Fibroblast of lung (primary cell): Measurements from ENCODE around the gene RFK. TPM values are rescaled to one million over a fixed set of nuclear protein-coding genes. Genes with fewer than 3 reads are reported as not detected.
"Not testable (repeated sequence)": the region's sequence is repeated elsewhere in the genome, so short reads cannot be mapped to it uniquely, and the experiment has no call there.

Experiments used
- DNase-seq, 2 donors: peaks; one replicate each; pipeline versions ENCODE4 v3.0.0 to v3.0.0-alpha.2; 2010; ENCODE audit warnings: low read depth in 2 of 2
- H2AFZ ChIP-seq: 2 replicates; pipeline ENCODE4 v1.5.1; 2012; ENCODE audit warnings: low read length, control low read depth, inconsistent platforms
- H3K27ac ChIP-seq: 2 replicates; pipeline ENCODE4 v1.5.1; 2011; ENCODE audit warnings: low read length, control low read depth; ENCODE audit not compliant: insufficient read depth
- H3K27me3 ChIP-seq: 2 replicates; pipeline ENCODE4 v1.5.1; 2011; ENCODE audit warnings: mild to moderate bottlenecking, low read length; ENCODE audit not compliant: control insufficient read depth, insufficient read depth
- H3K36me3 ChIP-seq: 2 replicates; pipeline ENCODE4 v1.5.1; 2011; ENCODE audit warnings: low read length; ENCODE audit not compliant: control insufficient read depth, insufficient read depth
- H3K4me1 ChIP-seq: 2 replicates; pipeline ENCODE4 v1.5.1; 2011; ENCODE audit warnings: low read length; ENCODE audit not compliant: control insufficient read depth, insufficient read depth; ENCODE audit errors: extremely low read depth
- H3K4me2 ChIP-seq: 2 replicates; pipeline ENCODE4 v1.5.1; 2011; ENCODE audit warnings: low read length, control low read depth; ENCODE audit not compliant: insufficient read depth; ENCODE audit errors: extremely low read depth
- H3K4me3 ChIP-seq, 4 experiments: fragments of 200-600 bp in 1 of 4; sonication (generic) in 1 of 4; replicated peaks in 1 of 4; 2 replicates each; pipeline ENCODE4 v1.5.1; 2011 to 2016; ENCODE audit warnings: low read length in 4 of 4, low read depth in 3 of 4, mild to moderate bottlenecking in 3 of 4, control low read depth in 2 of 4, inconsistent platforms in 1 of 4, mixed read lengths in 1 of 4; ENCODE audit not compliant: insufficient read depth in 1 of 4; ENCODE audit errors: control extremely low read depth in 1 of 4
- H3K79me2 ChIP-seq: 2 replicates; pipeline ENCODE4 v1.5.1; 2012; ENCODE audit warnings: mild to moderate bottlenecking, low read length, inconsistent platforms; ENCODE audit not compliant: control insufficient read depth, insufficient read depth
- H3K9ac ChIP-seq: 2 replicates; pipeline ENCODE4 v1.5.1; 2011; ENCODE audit warnings: mild to moderate bottlenecking, low read length, control low read depth; ENCODE audit not compliant: insufficient read depth
- H3K9me3 ChIP-seq: 2 replicates; pipeline ENCODE4 v1.5.1; 2012; ENCODE audit warnings: low read depth, low read length; ENCODE audit not compliant: control insufficient read depth, insufficient read depth
- H4K20me1 ChIP-seq: 2 replicates; pipeline ENCODE4 v1.5.1; 2011; ENCODE audit warnings: low read length; ENCODE audit not compliant: control insufficient read depth, insufficient read depth; ENCODE audit errors: extremely low read depth
- CTCF ChIP-seq, 2 donors: IDR thresholded peaks in 1 of 2; conservative IDR thresholded peaks in 1 of 2; 1 replicate in 1 of 2; 2 replicates in 1 of 2; pipeline ENCODE4 v1.5.1; 2011 to 2012; ENCODE audit warnings: low read length in 2 of 2, control low read depth in 1 of 2, inconsistent platforms in 1 of 2, low read depth in 1 of 2, mild to moderate bottlenecking in 1 of 2
- EZH2 ChIP-seq: IDR thresholded peaks from 2 replicates; pipeline ENCODE4 v1.5.1; 2012; ENCODE audit warnings: low read length, control low read depth, mild to moderate bottlenecking; ENCODE audit errors: missing control alignments
- polyA plus RNA-seq, 2 donors: library from polyadenylated mRNA; depleted of rRNA in 1 of 2; stranded (reverse) in 1 of 2; unstranded in 1 of 2; fragments of >200 nt; gene quantifications; 2 replicates each; pipeline ENCODE4 v1.2.1, GENCODE V29; 2011 to 2012; ENCODE audit warnings: missing spikeins in 1 of 2
- total RNA-seq: library from RNA; depleted of rRNA; stranded (reverse); fragments of >200 nt; gene quantifications from 2 replicates; pipeline ENCODE4 v1.2.1, GENCODE V29; 2014

Gene RFK
- total and polyA plus RNA-seq, 2 donors (not counting 1 experiment from before 2014, with no cell fraction given): 22.8 to 27.5 TPM

DNA sequence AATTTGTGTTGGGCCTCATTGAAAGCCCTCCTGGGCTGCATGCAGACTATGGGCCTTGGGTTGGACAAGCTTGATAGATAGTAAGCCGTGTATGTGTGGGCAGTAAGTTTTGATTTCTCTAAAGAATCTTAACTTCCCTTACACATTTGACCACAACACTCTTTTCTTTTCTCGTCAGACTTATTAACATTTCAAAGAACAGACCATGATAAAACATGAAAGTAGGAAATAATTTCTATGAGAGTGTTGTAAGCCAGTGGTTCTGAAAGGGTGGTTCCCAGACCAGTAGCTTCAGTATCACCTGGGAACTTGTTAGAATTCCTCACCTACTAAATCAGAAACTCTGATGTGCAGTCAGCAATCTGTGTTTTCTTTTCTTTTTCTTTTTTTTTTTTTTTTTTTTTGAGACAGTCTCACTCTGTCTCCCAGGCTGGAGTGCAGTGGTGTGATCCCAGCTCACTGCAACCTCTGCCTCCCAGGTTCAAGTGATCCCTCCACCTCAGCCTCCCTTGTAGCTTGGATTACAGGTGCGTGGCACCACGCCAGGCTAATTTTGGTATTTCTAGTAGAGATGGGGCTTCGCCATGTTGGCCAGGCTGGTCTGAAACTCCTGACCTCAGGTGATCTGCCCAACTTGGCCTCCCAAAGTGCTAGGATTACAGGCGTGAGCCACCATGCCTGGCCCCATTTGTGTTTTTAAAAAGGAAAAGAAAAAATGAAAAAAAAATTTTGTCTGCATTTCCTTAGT is 44.8 kb upstream of the RFK start:
- H3K79me2 ChIP-seq: no peaks in the 10 kb centered on the region
- no peaks in the 10 kb centered on the region for H3K36me3 ChIP-seq
- no peaks in the 10 kb centered on the region for H4K20me1 ChIP-seq
- no peak overlapping the region for H3K27ac ChIP-seq
- no peak overlapping the region for H3K9ac ChIP-seq
- H2AFZ ChIP-seq: no peak overlapping the region
- DNase-seq: peak in 1 of 2 donors; percentile 64
- no peaks in the 10 kb centered on the region for H3K27me3 ChIP-seq
- H3K4me1 ChIP-seq: no peaks in the 10 kb centered on the region
- no peak overlapping the region for H3K4me2 ChIP-seq
- TF ChIP-seq CTCF (conservative IDR thresholded peaks at IDR 0.05 in 1 of 2, IDR thresholded peaks at IDR 0.05 in 1 of 2; ENCODE audit: low read depth in 1 of 2, low read length in 2 of 2) (no peak), EZH2 (no peak)
- no peaks in the 10 kb centered on the region for H3K9me3 ChIP-seq
- no peak overlapping the region for H3K4me3 ChIP-seq

DNA sequence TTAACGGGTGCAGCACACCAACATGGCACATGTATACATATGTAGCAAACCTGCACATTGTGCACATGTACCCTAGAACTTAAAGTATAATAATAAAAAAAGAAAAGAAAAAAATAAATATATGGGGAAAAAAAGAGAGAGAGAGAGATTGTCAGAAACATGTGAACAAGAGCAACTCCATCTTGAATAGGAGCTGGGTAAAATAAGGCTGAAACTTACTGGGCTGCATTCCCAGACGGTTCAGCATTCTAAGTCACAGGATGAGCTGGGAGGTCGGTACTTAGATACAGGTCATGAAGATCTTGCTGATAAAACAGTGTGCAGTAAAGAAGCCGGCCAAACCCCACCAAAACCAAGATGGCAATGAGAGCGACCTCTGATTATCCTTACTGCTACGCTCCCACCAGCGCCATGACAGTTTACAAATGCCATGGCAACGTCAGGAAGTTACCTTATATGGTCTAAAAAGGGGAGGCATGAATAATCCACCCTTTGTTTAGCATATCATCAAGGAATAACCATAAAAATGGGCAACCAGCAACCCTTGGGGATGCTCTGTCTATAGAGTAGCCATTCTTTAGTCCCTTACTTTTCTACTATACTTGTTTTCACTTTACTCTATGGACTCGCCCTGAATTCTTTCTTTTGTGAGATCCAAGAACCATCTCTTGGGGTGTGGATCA is 42.9 kb upstream of the RFK start:
- not testable (repeated sequence) for H2AFZ ChIP-seq, H3K9ac ChIP-seq, H3K4me2 ChIP-seq, H3K9me3 ChIP-seq, H3K4me3 ChIP-seq, H3K79me2 ChIP-seq, H3K4me1 ChIP-seq, H3K27ac ChIP-seq, DNase-seq, H3K27me3 ChIP-seq, H3K36me3 ChIP-seq, H4K20me1 ChIP-seq

GRCh38 chr9:76434897-76435296 is 40.7 kb upstream of the RFK start:
- not testable (repeated sequence) for H3K9ac ChIP-seq, H3K27ac ChIP-seq, H4K20me1 ChIP-seq, H3K27me3 ChIP-seq, H3K4me3 ChIP-seq, H3K9me3 ChIP-seq, H3K4me2 ChIP-seq, H3K4me1 ChIP-seq, H2AFZ ChIP-seq, H3K36me3 ChIP-seq, DNase-seq, H3K79me2 ChIP-seq

- Histone ChIP-seq H4K20me1 (no peaks in the 10 kb centered on the region), H3K9me3 (no peaks in the 10 kb centered on the region), H3K27ac (no peak overlapping the region), H3K4me2 (no peak overlapping the region), H3K36me3 (no peaks in the 10 kb centered on the region), H3K79me2 (no peaks in the 10 kb centered on the region), H3K4me1 (no peaks in the 10 kb centered on the region), H3K9ac (no peak overlapping the region), H3K4me3 (no peak overlapping the region), H3K27me3 (no peaks in the 10 kb centered on the region), H2AFZ (no peak overlapping the region)
- TF ChIP-seq EZH2: no peak
- TF ChIP-seq CTCF (conservative IDR thresholded peaks at IDR 0.05 in 1 of 2, IDR thresholded peaks at IDR 0.05 in 1 of 2; ENCODE audit: low read depth in 1 of 2, low read length in 2 of 2): no peak
- peak; percentile 72 to 77 for DNase-seq
Observed at GRCh38 chr9:76433836-76434235, 39.6 kb upstream of the RFK start.
